Immature natural killer cell (primary cell): ENCODE measurements around the gene SNX20. TPM values are rescaled to one million over a fixed set of nuclear protein-coding genes. Genes with fewer than 3 reads are reported as not detected.

Source experiments
- DNase-seq, 3 donors: peaks; one replicate each; pipeline ENCODE4 v3.0.0; 2022; ENCODE audit warnings: mixed read lengths in 1 of 3
- H3K27ac Mint-ChIP-seq, 6 donors: one replicate each; pipeline ENCODE4 v1.8.0; 2020; ENCODE audit warnings: mixed read lengths in 6 of 6, mild to moderate bottlenecking in 5 of 6, inconsistent platforms in 4 of 6, moderate library complexity in 3 of 6
- H3K27me3 Mint-ChIP-seq, 3 donors: one replicate each; pipeline ENCODE4 v1.8.0; 2020 to 2021; ENCODE audit warnings: low read depth in 3 of 3, mild to moderate bottlenecking in 3 of 3, mixed read lengths in 3 of 3, moderate library complexity in 3 of 3, inconsistent platforms in 1 of 3
- H3K36me3 Mint-ChIP-seq, 3 donors: one replicate each; pipeline ENCODE4 v1.8.0; 2020; ENCODE audit warnings: mixed read lengths in 3 of 3, inconsistent platforms in 2 of 3, mild to moderate bottlenecking in 2 of 3
- H3K4me1 Mint-ChIP-seq, 2 donors: one replicate each; pipeline ENCODE4 v1.8.0; 2020; ENCODE audit warnings: inconsistent platforms in 2 of 2, mild to moderate bottlenecking in 2 of 2, mixed read lengths in 2 of 2, moderate library complexity in 1 of 2
- H3K4me3 Mint-ChIP-seq, 5 donors: one replicate each; pipeline ENCODE4 v1.8.0; 2020; ENCODE audit warnings: mild to moderate bottlenecking in 5 of 5, mixed read lengths in 5 of 5, inconsistent platforms in 3 of 5, moderate library complexity in 3 of 5
- H3K9me3 Mint-ChIP-seq, 6 donors: one replicate each; pipeline ENCODE4 v1.8.0; 2020; ENCODE audit warnings: mild to moderate bottlenecking in 6 of 6, mixed read lengths in 6 of 6, inconsistent platforms in 4 of 6, moderate library complexity in 3 of 6
- polyA plus RNA-seq, 3 donors: library from polyadenylated mRNA; unstranded; fragments of 300-500 nt; fragmentation: Illumina TruSeq; gene quantifications; one replicate each; pipeline ENCODE4 v1.2.3, GENCODE V29; 2021

SNX20 gene
- polyA plus RNA-seq, 3 donors from 2014 or later: 28.7 to 74.9 (median 30.9) TPM

DNA sequence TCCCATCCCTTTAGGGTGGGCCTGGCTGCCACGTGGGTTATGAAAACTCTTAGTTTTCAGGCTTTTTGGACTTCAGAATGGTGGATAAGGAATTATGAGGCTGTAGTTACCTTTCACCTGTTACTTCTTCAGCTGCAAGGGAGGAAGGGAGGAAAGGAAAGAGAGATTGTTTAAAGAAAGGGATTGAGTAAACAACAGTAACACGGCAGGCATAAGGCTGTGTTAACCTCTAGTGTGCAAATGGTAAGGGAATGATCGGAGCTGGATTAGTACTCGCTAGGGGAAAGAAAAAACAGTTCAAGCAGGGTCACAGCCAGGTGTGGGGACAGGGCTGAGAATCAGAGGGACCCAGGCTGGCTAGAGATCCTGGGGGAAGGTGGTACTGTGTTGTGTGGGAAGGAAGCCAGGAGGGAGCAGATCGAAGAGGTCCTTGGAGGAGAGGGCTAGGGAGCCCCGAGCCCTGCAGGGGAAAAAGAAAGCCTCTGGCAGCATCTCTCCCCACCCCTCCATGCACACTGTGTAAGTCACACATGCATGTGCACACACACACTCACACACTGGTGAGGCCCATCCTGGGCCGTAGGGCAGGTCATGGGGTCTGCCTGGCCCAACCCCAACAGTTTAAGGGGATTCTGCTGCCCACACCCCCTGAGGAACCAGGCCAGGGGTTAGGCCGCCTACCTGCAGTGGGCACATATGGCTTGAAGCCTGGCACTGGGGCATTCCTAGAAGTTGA, 49.7 kb downstream of the SNX20 start:
- peaks cover 12 to 16% of the 10 kb centered on the region in 2 donors for H3K4me1 Mint-ChIP-seq
- DNase-seq: no peak
- H3K9me3 Mint-ChIP-seq: no peaks in the 10 kb centered on the region
- peaks cover 0 to 1% (median 0%) of the 10 kb centered on the region in 3 donors for H3K27me3 Mint-ChIP-seq
- H3K36me3 Mint-ChIP-seq: peaks cover 0 to 5% (median 0%) of the 10 kb centered on the region in 3 donors
- no peak overlapping the region for H3K4me3 Mint-ChIP-seq
- no peak overlapping the region for H3K27ac Mint-ChIP-seq

GRCh38 chr16:50630394-50631020, 50.6 kb downstream of the SNX20 start:
- Mint-ChIP-seq H3K4me3 (no peak overlapping the region), H3K27ac (no peak overlapping the region), H3K27me3 (peaks cover 0 to 1% (median 0%) of the 10 kb centered on the region in 3 donors), H3K36me3 (peaks cover 0 to 5% (median 0%) of the 10 kb centered on the region in 3 donors), H3K4me1 (peaks cover 12 to 16% of the 10 kb centered on the region in 2 donors), H3K9me3 (no peaks in the 10 kb centered on the region)
- DNase-seq: no peak

DNA sequence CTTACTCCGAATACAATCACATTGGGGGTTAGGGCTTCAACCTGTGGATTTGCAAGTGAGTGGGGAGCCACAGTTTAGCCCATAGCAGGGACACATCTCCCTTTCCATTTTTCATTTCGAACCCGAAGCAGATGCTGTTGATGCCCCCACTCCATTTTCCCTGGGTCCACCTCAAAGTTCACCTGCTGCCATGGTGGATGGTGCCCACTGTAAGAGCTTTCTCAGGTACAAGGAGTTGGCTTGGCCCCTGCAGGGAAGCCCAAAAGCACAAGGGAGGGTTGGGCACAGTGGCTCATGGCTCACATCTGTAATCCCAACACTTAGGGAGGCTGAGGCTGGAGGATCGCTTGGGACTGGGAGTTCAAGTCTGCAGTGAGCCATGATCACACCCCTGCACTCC, 51.8 kb downstream of the SNX20 start:
- no peak overlapping the region for H3K27ac Mint-ChIP-seq
- peaks cover 12 to 16% of the 10 kb centered on the region in 2 donors for H3K4me1 Mint-ChIP-seq
- H3K36me3 Mint-ChIP-seq: peaks cover 0 to 5% (median 0%) of the 10 kb centered on the region in 3 donors
- peaks cover 0 to 1% (median 0%) of the 10 kb centered on the region in 3 donors for H3K27me3 Mint-ChIP-seq
- no peaks in the 10 kb centered on the region for H3K9me3 Mint-ChIP-seq
- no peak overlapping the region for H3K4me3 Mint-ChIP-seq
- no peak for DNase-seq

- no peak for DNase-seq
- Mint-ChIP-seq H3K4me3 (no peak overlapping the region), H3K36me3 (peaks cover 0 to 5% (median 0%) of the 10 kb centered on the region in 3 donors), H3K27me3 (peaks cover 0 to 1% (median 0%) of the 10 kb centered on the region in 3 donors), H3K27ac (no peak overlapping the region), H3K9me3 (no peaks in the 10 kb centered on the region), H3K4me1 (peaks cover 12 to 16% of the 10 kb centered on the region in 2 donors)
Observed at GRCh38 chr16:50628156-50628802, 52.8 kb downstream of the SNX20 start.

DNA sequence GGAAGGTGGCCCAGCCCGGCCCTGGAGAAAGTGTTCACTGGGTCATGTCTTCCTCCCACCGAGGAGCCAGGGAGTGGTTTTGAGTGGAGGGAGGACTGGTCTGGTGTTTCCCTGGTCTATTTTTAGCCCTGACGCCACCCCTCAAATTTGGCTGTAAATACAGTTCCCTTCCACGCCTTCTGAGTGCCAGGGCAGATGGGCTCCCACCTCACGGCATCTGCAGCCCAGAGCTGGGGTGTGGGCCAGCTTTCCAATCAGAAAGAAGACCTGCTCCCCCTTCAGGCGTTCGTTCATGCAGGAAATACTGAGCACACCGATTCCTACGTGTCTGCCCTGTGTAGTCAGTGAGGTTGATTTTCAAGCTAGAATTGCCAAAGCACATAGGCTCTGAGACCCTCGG, 53.7 kb downstream of the SNX20 start:
- H3K27me3 Mint-ChIP-seq: no peaks in the 10 kb centered on the region
- DNase-seq: peak; percentile 4 to 18 (median 13)
- peaks cover 12 to 16% of the 10 kb centered on the region in 2 donors for H3K4me1 Mint-ChIP-seq
- H3K27ac Mint-ChIP-seq: peak overlapping the region in 1 of 6 donors; percentile 12
- H3K4me3 Mint-ChIP-seq: peak overlapping the region in 4 of 5 donors; percentile 46 to 59 (median 56)
- H3K9me3 Mint-ChIP-seq: no peaks in the 10 kb centered on the region
- H3K36me3 Mint-ChIP-seq: peaks cover 0 to 5% (median 0%) of the 10 kb centered on the region in 3 donors

GRCh38 chr16:50626868-50627267, 54.2 kb downstream of the SNX20 start:
- Mint-ChIP-seq H3K27me3 (no peaks in the 10 kb centered on the region), H3K27ac (peak overlapping the region in 1 of 6 donors; percentile 5), H3K4me1 (peaks cover 12 to 16% of the 10 kb centered on the region in 2 donors), H3K9me3 (no peaks in the 10 kb centered on the region), H3K36me3 (peaks cover 0 to 5% (median 0%) of the 10 kb centered on the region in 3 donors), H3K4me3 (peak overlapping the region in 1 of 5 donors; percentile 10)
- DNase-seq: no peak

DNA sequence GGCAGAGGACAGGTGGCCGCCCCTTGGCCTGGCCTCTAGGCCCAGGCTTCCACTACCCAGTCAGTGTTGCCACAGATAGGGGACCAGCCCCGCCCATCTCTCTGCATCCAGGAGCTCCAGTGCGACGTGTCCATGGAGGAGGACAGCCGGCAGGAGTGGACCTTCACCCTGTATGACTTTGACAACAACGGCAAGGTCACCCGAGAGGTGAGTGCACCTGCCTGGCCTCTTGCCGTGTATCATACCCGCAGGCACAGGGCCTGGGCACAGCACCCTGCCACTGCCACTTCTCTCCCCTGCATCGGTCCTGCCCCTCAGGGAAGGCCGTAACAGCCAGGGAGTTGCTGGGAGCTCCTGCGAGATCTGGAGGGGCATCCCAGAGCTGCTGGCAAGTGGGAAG, 55.7 kb downstream of the SNX20 start:
- no peak for DNase-seq
- Mint-ChIP-seq H3K36me3 (no peaks in the 10 kb centered on the region), H3K4me3 (no peak overlapping the region), H3K4me1 (peaks cover 12 to 16% of the 10 kb centered on the region in 2 donors), H3K9me3 (no peaks in the 10 kb centered on the region), H3K27ac (no peak overlapping the region), H3K27me3 (peaks cover 0 to 1% (median 0%) of the 10 kb centered on the region in 3 donors)

DNA sequence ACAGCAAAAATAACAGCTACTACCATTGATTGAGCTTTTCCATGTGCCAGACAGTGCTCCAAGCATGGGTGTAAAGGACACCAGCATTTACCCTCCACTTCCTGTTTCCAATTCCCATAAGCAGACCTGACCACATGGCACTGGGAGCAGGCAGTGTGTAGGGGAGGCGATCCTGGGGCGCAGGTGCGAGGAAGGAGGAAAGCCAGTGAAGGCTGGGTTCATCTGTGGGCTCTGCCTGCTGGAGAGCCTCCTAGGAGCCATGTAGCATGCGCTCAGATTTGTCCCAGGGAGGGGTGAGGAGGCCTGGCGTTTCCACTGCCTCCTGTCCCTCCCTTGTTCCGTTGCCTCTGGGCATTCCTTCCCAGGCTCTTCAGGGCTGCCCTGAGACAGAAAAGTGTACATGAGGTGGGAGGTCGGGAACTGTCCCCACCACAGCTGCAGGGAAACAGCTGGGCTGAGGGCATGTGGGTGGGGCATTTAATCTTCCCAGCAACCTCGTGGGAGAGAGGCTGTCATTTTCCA, 56.6 kb downstream of the SNX20 start:
- H3K27me3 Mint-ChIP-seq: peaks cover 0 to 1% (median 0%) of the 10 kb centered on the region in 3 donors
- no peak overlapping the region for H3K4me3 Mint-ChIP-seq
- no peaks in the 10 kb centered on the region for H3K36me3 Mint-ChIP-seq
- peaks cover 12 to 16% of the 10 kb centered on the region in 2 donors for H3K4me1 Mint-ChIP-seq
- no peak for DNase-seq
- no peak overlapping the region for H3K27ac Mint-ChIP-seq
- no peaks in the 10 kb centered on the region for H3K9me3 Mint-ChIP-seq

GRCh38 chr16:50622643-50623369, 58.3 kb downstream of the SNX20 start:
- Mint-ChIP-seq H3K4me3 (no peak overlapping the region), H3K27ac (no peak overlapping the region)

DNA sequence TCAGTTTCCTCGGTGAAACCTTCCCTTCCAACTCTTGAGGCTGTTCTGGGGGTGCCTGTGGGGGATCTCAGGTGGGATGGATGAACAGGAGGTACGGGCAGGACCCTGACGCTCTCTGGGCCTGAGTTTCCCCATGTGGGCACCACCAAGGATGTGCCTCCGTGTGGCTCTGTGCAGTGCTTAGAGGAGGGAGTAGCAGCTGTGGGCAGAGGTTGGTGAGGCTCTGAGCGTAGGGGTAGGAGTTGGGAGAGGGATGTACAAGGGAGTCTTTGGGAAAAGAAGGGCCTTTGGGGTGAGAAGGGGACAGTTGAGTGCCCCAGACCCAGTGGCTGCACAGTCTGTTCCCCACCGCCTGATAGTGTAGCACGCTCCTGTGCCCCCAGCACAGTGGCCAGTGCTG, 59.1 kb downstream of the SNX20 start:
- no peak overlapping the region for H3K27ac Mint-ChIP-seq
- H3K4me1 Mint-ChIP-seq: peaks cover 5% of the 10 kb centered on the region in 2 donors

More at GRCh38 chr16:50622643-50623369, 58.3 kb downstream of the SNX20 start:
- no peak for DNase-seq
- peaks cover 12 to 13% of the 10 kb centered on the region in 2 donors for H3K4me1 Mint-ChIP-seq
- no peaks in the 10 kb centered on the region for H3K9me3 Mint-ChIP-seq
- peaks cover 0 to 1% (median 1%) of the 10 kb centered on the region in 3 donors for H3K27me3 Mint-ChIP-seq
- no peaks in the 10 kb centered on the region for H3K36me3 Mint-ChIP-seq

More for the DNA sequence above, 59.1 kb downstream of the SNX20 start:
- H3K4me3 Mint-ChIP-seq: no peak overlapping the region
- DNase-seq: no peak
- H3K9me3 Mint-ChIP-seq: no peaks in the 10 kb centered on the region
- no peaks in the 10 kb centered on the region for H3K36me3 Mint-ChIP-seq
- H3K27me3 Mint-ChIP-seq: peaks cover 0 to 1% (median 1%) of the 10 kb centered on the region in 3 donors
